Sigmoid colon (tissue), 7 donors: Measurements from ENCODE around the gene COL21A1. TPM values are rescaled to one million over a fixed set of nuclear protein-coding genes. Genes with fewer than 3 reads are reported as not detected.

ENCODE experiments used
- DNase-seq: peaks from one replicate; pipeline ENCODE4 v3.0.0-alpha.2; 2019
- H3K27ac ChIP-seq, 4 donors: fragments of 200-600 bp; sonication (generic); one replicate each; pipeline ENCODE4 v1.5.1; 2016 to 2019; ENCODE audit warnings: mild to moderate bottlenecking in 1 of 4
- H3K27me3 ChIP-seq, 3 donors: fragments of 200-600 bp; sonication (generic); one replicate each; pipeline ENCODE4 v1.5.1; 2019; ENCODE audit warnings: mild to moderate bottlenecking in 1 of 3
- H3K36me3 ChIP-seq, 4 donors: fragments of 200-600 bp; sonication (generic); one replicate each; pipeline ENCODE4 v1.5.1; 2016 to 2019
- H3K4me1 ChIP-seq, 4 donors: fragments of 200-600 bp; sonication (generic); one replicate each; pipeline ENCODE4 v1.5.1; 2017 to 2019
- H3K4me3 ChIP-seq, 4 donors: fragments of 200-600 bp; sonication (generic); one replicate each; pipeline ENCODE4 v1.5.1; 2017 to 2019; ENCODE audit warnings: mild to moderate bottlenecking in 2 of 4, moderate library complexity in 1 of 4
- H3K9me3 ChIP-seq, 4 donors: fragments of 200-600 bp in 3 of 4; sonication (generic) in 3 of 4; one replicate each; pipeline versions ENCODE4 v1.5.1 to v1.6.1; 2013 to 2019
- CTCF ChIP-seq, 4 experiments: fragments of 450-650 bp in 3 of 4; fragments of 200-600 bp in 1 of 4; IDR thresholded peaks; one replicate each; pipeline ENCODE4 v1.5.1; 2016 to 2019; ENCODE audit warnings: antibody characterized with exemption in 4 of 4, mild to moderate bottlenecking in 3 of 4, moderate library complexity in 2 of 4
- EP300 ChIP-seq, 4 donors: sonication (generic); formaldehyde crosslinking; IDR thresholded peaks; one replicate each; pipeline ENCODE4 v1.6.1; 2017; ENCODE audit warnings: antibody characterized with exemption in 4 of 4
- POLR2A ChIP-seq, 2 donors: fragments of 450-650 bp; IDR thresholded peaks; one replicate each; pipeline ENCODE4 v1.6.1; 2016; ENCODE audit warnings: antibody characterized with exemption in 2 of 2, mild to moderate bottlenecking in 2 of 2, moderate library complexity in 2 of 2
- POLR2AphosphoS5 ChIP-seq, 4 donors: sonication (generic); formaldehyde crosslinking; IDR thresholded peaks; one replicate each; pipeline ENCODE4 v1.6.1; 2017; ENCODE audit warnings: antibody characterized with exemption in 4 of 4
- WGBS, 2 donors: extraction: QIAGEN DNeasy Blood & Tissue Kit; methylation state at CpG; one replicate each; pipeline ENCODE4 v1.1.7; 2013; 5-methylcytosine and 5-hydroxymethylcytosine counted together
- intact Hi-C: fragments of 100-400 bp; cut with DNase I; formaldehyde crosslinking; loops from one replicate; pipeline ENCODE4 v1.15.1; 2023
- polyA plus RNA-seq, 3 donors: library from polyadenylated mRNA; stranded (reverse); fragments of 200-250 nt; gene quantifications; one replicate each; pipeline ENCODE4 v1.2.3, GENCODE V29; 2013
- total RNA-seq, 4 donors: library from RNA; depleted of rRNA; stranded (reverse); fragments of >200 nt; gene quantifications; one replicate each; pipeline ENCODE4 v1.1.0, GENCODE V29; 2016
- donor health status: healthy with polysubstance abuse.
- donor health status: Bipolar disorder and iron deficiency.
- donor health status: healthy.

The COL21A1 gene
- total and polyA plus RNA-seq, 7 donors: 1.9 to 110 (median 35.2) TPM; not detected in 2

- TF ChIP-seq EP300 (IDR thresholded peaks at IDR 0.05) (no peak), POLR2A (IDR thresholded peaks at IDR 0.05) (no peak), POLR2AphosphoS5 (IDR thresholded peaks at IDR 0.05) (no peak), CTCF (IDR thresholded peaks at IDR 0.05) (no peak)
- no peak overlapping the region for H3K27ac ChIP-seq
- no peak for DNase-seq
- H3K27me3 ChIP-seq: no peaks in the 10 kb centered on the region
- H3K4me1 ChIP-seq: peaks cover 0 to 6% (median 0%) of the 10 kb centered on the region in 4 donors
- no peaks in the 10 kb centered on the region for H3K9me3 ChIP-seq
- peaks cover 0 to 5% (median 0%) of the 10 kb centered on the region in 4 donors for H3K36me3 ChIP-seq
- WGBS, 2 donors: 87 to 92% methylated on average over 2 of the region's 2 CpGs
- intact Hi-C loops: no loop called here
- H3K4me3 ChIP-seq: no peak overlapping the region
These were observed 167.4 kb downstream of the COL21A1 start for GRCh38 chr6:56079751-56080540.

- TF ChIP-seq EP300 (IDR thresholded peaks at IDR 0.05) (no peak), CTCF (IDR thresholded peaks at IDR 0.05) (no peak), POLR2A (IDR thresholded peaks at IDR 0.05) (no peak), POLR2AphosphoS5 (IDR thresholded peaks at IDR 0.05) (no peak)
These were observed 171.3 kb downstream of the COL21A1 start for GRCh38 chr6:56076033-56076432.

GRCh38 chr6:56073761-56074160 is 173.6 kb downstream of the COL21A1 start:
- peaks cover 0 to 8% (median 3%) of the 10 kb centered on the region in 4 donors for H3K4me1 ChIP-seq
- H3K4me3 ChIP-seq: no peak overlapping the region
- H3K27me3 ChIP-seq: no peaks in the 10 kb centered on the region
- no peak for DNase-seq
- TF ChIP-seq CTCF (IDR thresholded peaks at IDR 0.05) (no peak), EP300 (IDR thresholded peaks at IDR 0.05) (no peak), POLR2AphosphoS5 (IDR thresholded peaks at IDR 0.05) (no peak), POLR2A (IDR thresholded peaks at IDR 0.05) (no peak)
- peaks cover 0 to 11% (median 0%) of the 10 kb centered on the region in 4 donors for H3K36me3 ChIP-seq
- H3K9me3 ChIP-seq: no peaks in the 10 kb centered on the region
- no peak overlapping the region for H3K27ac ChIP-seq
- intact Hi-C loops: no loop called here

More at GRCh38 chr6:56076033-56076432, 171.3 kb downstream of the COL21A1 start:
- H3K36me3 ChIP-seq: peaks cover 0 to 8% (median 0%) of the 10 kb centered on the region in 4 donors
- no peak overlapping the region for H3K4me3 ChIP-seq
- H3K27me3 ChIP-seq: no peaks in the 10 kb centered on the region
- intact Hi-C loops: no loop called here
- H3K27ac ChIP-seq: no peak overlapping the region
- H3K4me1 ChIP-seq: peaks cover 0 to 8% (median 3%) of the 10 kb centered on the region in 4 donors
- no peaks in the 10 kb centered on the region for H3K9me3 ChIP-seq
- no peak for DNase-seq

- peaks cover 0 to 8% (median 3%) of the 10 kb centered on the region in 4 donors for H3K4me1 ChIP-seq
- peak overlapping the region in 1 of 4 donors; percentile 23 for H3K27ac ChIP-seq
- no peaks in the 10 kb centered on the region for H3K27me3 ChIP-seq
- TF ChIP-seq CTCF (IDR thresholded peaks at IDR 0.05): no peak
- no peak for TF ChIP-seq EP300 (IDR thresholded peaks at IDR 0.05)
- TF ChIP-seq POLR2A (IDR thresholded peaks at IDR 0.05): no peak
- no peak for TF ChIP-seq POLR2AphosphoS5 (IDR thresholded peaks at IDR 0.05)
- no peak for DNase-seq
- 84 to 86% methylated on average over 1 of the region's 1 CpG for WGBS, 2 donors
- no peak overlapping the region for H3K4me3 ChIP-seq
- H3K9me3 ChIP-seq: no peaks in the 10 kb centered on the region
- peaks cover 0 to 11% (median 0%) of the 10 kb centered on the region in 4 donors for H3K36me3 ChIP-seq
- intact Hi-C loops: no loop called here
These were observed 174.1 kb downstream of the COL21A1 start for GRCh38 chr6:56073315-56073714.
